ENCODE measurements around the gene HLA-DPA1. TPM values are rescaled to one million over a fixed set of nuclear protein-coding genes. Genes with fewer than 3 reads are reported as not detected.

HLA-DPA1 gene
- total and polyA plus RNA-seq, 2 experiments from 2014 or later = 2.6 to 4.7 TPM

DNA sequence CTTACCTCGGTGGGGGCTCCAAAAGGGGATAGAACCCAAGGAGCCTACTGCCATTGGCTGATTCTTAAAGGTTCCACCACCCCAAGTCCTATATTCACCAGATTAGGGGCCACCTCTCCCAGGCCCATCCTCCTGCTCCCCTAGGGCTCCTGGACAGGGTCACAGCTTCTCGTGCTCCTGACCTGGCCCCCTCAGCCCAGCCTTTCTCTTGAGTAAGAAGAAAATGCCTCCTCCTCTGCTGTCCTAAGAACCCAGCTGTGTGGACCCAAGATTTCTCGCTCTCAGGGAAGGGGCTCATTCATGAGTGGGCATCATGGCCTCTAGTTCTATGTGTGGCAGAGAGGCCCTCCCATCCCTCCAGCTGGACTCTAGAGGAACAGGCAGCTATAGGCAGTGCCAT lies 18.9 kb upstream of the HLA-DPA1 start:
- Histone ChIP-seq H3K27ac (no peak overlapping the region), H3K4me3 (no peak overlapping the region), H2AFZ (no peak overlapping the region), H3K27me3 (no peaks in the 10 kb centered on the region), H3K9me2 (replicated peaks; ENCODE audit: insufficient read depth) (no peaks in the 10 kb centered on the region), H3K4me2 (no peak overlapping the region), H3K9me3 (ENCODE audit: low read depth) (no peaks in the 10 kb centered on the region), H3K4me1 (ENCODE audit: insufficient read depth) (no peaks in the 10 kb centered on the region), H3K36me3 (replicated peaks; ENCODE audit: insufficient read depth, low read depth) (no peaks in the 10 kb centered on the region), H3K79me2 (no peaks in the 10 kb centered on the region), H4K20me1 (ENCODE audit: insufficient read depth, poor library complexity, severe bottlenecking) (no peaks in the 10 kb centered on the region)
- WGBS (ENCODE audit: low lambda C conversion rate, missing lambda C conversion rate) = 92% methylated on average over 3 of the region's 3 CpGs
- TF ChIP-seq, protein P1, sequence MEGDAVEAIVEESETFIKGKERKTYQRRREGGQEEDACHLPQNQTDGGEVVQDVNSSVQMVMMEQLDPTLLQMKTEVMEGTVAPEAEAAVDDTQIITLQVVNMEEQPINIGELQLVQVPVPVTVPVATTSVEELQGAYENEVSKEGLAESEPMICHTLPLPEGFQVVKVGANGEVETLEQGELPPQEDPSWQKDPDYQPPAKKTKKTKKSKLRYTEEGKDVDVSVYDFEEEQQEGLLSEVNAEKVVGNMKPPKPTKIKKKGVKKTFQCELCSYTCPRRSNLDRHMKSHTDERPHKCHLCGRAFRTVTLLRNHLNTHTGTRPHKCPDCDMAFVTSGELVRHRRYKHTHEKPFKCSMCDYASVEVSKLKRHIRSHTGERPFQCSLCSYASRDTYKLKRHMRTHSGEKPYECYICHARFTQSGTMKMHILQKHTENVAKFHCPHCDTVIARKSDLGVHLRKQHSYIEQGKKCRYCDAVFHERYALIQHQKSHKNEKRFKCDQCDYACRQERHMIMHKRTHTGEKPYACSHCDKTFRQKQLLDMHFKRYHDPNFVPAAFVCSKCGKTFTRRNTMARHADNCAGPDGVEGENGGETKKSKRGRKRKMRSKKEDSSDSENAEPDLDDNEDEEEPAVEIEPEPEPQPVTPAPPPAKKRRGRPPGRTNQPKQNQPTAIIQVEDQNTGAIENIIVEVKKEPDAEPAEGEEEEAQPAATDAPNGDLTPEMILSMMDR (IDR thresholded peaks at IDR 0.05; ENCODE audit: poor library complexity) = no peak
- TF ChIP-seq EZH2phosphoT487 (IDR thresholded peaks at IDR 0.05; ENCODE audit: low read depth, severe bottlenecking, unreplicated experiment) (no peak), EZH2 (IDR thresholded peaks at IDR 0.05; ENCODE audit: borderline replicate concordance) (no peak)
- DNase-seq (ENCODE audit: low spot score) = no peak

DNA sequence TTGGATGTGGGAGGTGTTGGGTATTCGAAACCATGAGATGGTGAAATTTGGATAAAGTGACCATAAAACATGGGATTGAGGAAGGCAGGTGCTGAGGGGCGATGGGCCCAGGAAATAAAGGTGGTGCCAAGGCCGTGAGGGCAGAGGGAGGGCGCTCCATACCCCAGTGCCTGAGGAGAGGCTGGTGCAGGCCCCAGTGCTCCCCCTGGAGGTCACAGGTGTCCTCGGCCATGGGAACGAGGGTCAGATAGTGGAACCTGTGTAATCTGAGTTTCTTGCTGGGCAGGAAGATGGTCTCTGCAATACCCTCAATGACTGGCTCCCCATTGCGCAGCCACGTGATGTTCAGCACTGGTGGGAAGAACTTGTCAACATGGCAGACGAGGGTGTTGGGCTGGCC lies 18.5 kb upstream of the HLA-DPA1 start:
- Histone ChIP-seq H3K79me2 (no peaks in the 10 kb centered on the region), H2AFZ (no peak overlapping the region), H3K4me1 (ENCODE audit: insufficient read depth) (no peaks in the 10 kb centered on the region), H3K4me2 (no peak overlapping the region), H4K20me1 (ENCODE audit: insufficient read depth, poor library complexity, severe bottlenecking) (no peaks in the 10 kb centered on the region), H3K27ac (no peak overlapping the region), H3K4me3 (no peak overlapping the region), H3K9me3 (ENCODE audit: low read depth) (no peaks in the 10 kb centered on the region), H3K27me3 (no peaks in the 10 kb centered on the region), H3K36me3 (replicated peaks; ENCODE audit: insufficient read depth, low read depth) (no peaks in the 10 kb centered on the region), H3K9me2 (replicated peaks; ENCODE audit: insufficient read depth) (no peaks in the 10 kb centered on the region)
- DNase-seq (ENCODE audit: low spot score) = no peak
- 47% methylated on average over 9 of the region's 9 CpGs for WGBS (ENCODE audit: low lambda C conversion rate, missing lambda C conversion rate)
- TF ChIP-seq, protein P1 (IDR thresholded peaks at IDR 0.05; ENCODE audit: poor library complexity) = peak; percentile 12
- no peak for TF ChIP-seq EZH2 (IDR thresholded peaks at IDR 0.05; ENCODE audit: borderline replicate concordance)

DNA sequence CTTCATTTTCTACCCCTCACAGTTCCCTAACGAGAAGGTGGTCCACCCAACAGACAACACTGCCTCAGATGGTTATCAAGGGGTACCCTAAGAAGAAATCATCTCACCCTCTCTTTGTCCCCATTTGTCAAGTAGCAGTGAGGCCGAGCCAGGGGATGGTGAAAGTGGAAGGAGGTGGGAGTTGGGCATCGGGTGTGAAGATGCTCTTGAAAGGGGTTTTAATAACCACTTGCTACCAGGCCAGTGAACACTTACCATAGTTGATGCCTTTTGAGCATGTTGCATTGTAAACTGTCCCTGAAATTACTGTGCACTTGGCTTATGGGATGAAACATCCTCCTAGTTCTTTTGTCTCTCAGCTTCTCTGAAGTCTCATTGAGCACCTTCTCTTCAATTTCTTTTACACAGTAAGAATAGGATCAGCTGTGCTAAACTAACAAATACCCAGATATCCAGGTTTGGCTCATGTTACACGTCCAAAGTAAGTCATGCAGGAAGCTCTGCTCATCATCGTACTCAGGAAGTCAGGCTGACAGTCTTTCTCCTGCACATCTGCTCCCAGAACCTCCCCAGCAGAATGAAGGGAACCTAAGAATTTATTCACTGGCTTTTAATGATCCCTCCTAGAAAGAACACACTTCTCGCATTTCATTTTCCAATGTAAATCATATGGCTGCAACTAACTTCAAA lies 15.6 kb upstream of the HLA-DPA1 start:
- H4K20me1 ChIP-seq (ENCODE audit: insufficient read depth, poor library complexity, severe bottlenecking) = no peaks in the 10 kb centered on the region
- H2AFZ ChIP-seq = no peak overlapping the region
- H3K4me3 ChIP-seq = no peak overlapping the region
- H3K4me2 ChIP-seq = no peak overlapping the region
- H3K9me3 ChIP-seq (ENCODE audit: low read depth) = no peaks in the 10 kb centered on the region
- 55% methylated on average over 6 of the region's 6 CpGs for WGBS (ENCODE audit: low lambda C conversion rate, missing lambda C conversion rate)
- H3K27me3 ChIP-seq = no peaks in the 10 kb centered on the region
- H3K9me2 ChIP-seq (replicated peaks; ENCODE audit: insufficient read depth) = no peaks in the 10 kb centered on the region
- H3K79me2 ChIP-seq = no peaks in the 10 kb centered on the region
- no peaks in the 10 kb centered on the region for H3K4me1 ChIP-seq (ENCODE audit: insufficient read depth)
- H3K36me3 ChIP-seq (replicated peaks; ENCODE audit: insufficient read depth, low read depth) = no peaks in the 10 kb centered on the region
- TF ChIP-seq EZH2 (IDR thresholded peaks at IDR 0.05; ENCODE audit: borderline replicate concordance) (no peak), EZH2phosphoT487 (IDR thresholded peaks at IDR 0.05; ENCODE audit: low read depth, severe bottlenecking, unreplicated experiment) (no peak)
- TF ChIP-seq, protein P1 (IDR thresholded peaks at IDR 0.05; ENCODE audit: poor library complexity) = no peak
- no peak for DNase-seq (ENCODE audit: low spot score)
- no peak overlapping the region for H3K27ac ChIP-seq
